HG03045 (cell line): ENCODE measurements around the gene TMEM255B.

Experiments used
- ATAC-seq: cut with Tn5 transposase; IDR thresholded peaks from one replicate; pipeline ENCODE4 v1.9.1; 2021; ENCODE audit warnings: mild to moderate bottlenecking, moderate library complexity; ENCODE audit not compliant: unreplicated experiment

The TMEM255B gene

DNA sequence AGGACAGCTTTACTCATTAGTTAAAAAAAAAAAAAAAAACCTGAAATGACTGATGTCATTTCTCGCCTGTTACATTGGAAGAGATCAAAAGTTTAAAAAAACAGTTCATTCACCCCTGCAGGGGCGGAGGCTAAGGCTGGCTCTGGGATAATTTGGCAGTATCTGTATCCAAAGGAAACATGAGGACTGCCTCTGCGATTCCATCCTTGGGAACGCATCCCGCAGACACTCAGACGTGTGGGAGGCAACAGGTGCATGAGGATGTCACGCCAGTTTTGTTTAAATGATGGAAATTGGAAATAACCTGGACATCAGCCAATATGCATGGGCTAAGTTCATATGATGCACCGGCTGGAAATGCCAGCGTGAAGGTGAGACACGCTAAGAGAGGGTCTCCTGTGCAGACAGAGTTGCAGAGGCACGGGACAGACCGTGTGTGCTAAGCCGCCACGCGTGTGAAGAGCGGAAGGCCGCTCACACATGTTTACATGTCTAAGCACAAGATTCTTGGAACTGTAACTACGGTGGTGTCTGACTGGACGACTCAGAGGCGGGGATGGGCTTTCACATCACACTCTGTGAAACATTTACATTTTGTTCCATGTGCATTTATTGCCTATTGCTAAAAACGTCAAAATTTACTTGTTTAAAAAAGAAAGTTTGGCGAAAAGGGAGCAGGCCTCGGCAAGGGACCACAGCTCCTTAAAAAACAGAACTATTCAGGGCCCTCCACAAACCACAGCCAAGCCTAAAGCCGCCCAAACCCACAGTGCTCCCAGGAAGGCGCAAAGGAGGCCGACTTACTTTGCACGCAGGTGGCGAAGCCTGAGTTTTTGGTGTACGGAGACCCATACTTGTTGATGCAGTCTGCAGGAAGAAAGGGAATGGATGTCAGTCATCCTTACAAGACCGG lies 87.0 kb downstream of the TMEM255B start:
- no peak for ATAC-seq

DNA sequence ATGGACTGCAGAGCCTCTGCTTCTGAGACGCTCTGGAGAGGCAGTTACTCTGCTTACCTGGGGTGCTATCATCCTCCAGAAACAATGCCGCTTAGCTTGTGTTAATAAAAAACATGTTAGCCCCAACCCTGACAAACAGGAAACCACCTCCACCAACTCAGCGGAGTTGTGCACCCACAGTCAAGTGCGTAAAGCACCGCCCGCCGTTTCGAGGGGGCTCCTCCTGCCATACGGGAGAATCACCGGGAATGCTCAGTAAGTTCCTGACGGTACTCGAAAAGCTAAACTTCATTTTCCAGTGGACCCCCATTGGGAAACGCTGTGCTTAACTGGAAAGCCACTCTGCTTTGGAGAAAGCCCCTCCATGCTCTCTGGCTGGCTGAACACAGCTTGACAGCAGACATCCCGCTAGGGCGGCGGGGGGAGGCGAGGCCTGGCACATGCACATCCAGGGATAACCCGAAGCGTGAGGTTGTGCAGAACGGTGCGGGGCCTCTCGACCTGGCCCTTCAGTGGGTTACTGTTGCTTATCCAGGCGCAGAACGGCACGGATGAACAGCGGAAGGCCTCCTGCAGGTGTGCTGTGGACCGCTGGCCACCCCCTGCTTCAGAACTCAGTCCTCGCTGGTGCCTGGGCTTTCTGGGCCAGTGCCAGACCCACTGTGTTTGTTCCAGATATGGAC lies 87.8 kb downstream of the TMEM255B start:
- no peak for ATAC-seq

DNA sequence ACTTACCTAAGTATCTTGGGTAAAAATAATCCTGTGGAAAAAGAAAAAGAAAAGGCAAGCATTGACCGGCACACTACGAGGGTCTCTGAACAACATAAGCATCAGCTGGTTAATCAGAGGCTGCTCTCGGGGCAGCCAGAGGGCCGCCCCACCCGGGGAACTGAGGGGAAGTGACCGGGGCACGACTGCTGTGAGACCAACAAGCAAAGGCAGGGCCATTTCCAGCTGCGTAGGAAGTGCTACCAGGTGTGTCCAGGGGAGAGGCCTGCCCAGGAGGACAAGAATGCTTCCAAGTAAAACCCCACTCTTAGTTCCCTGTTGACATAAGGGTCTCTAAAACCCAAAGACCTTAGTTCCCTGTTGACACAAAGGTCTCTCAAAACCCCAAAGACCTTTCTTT lies 89.0 kb downstream of the TMEM255B start:
- no peak for ATAC-seq

DNA sequence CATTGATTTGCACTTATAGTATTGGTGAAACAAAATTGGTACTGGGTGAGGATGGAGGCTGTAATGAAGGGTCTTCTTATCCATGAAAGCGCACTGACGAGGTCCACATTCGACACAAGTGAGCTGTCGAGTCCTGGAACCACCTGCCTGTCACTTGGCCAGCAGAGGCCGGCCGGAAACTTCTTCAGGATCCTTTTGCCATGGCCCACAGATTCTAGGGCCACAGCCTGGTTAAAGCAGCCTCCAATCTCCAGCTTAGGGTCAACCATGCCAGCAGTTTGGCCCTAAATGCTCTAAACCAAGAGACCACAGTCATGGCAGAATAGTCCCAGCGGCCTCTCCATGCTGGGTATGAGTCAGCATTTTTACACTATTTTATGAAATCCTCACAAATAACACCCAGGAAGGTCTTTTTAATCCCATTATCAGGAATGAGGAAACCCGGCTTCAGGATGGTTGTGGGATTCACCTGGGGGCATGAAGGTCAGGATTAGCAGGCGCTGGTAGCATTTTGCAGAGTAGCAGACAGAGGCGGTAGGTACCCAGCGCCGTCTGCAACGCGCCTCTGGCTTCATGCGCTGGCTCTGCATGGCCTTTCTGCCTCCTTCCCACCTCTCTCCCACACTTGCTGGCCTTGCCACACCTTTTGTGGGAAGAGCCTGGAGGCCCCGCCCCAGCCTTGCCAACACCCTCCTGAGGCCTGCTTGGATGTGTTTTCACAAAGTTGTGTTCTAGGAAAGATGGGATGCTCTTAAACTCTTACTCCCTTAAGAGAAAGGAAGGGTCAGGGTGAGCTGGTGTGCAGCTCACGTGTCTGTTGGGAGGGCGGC lies 89.6 kb downstream of the TMEM255B start:
- no peak for ATAC-seq

DNA sequence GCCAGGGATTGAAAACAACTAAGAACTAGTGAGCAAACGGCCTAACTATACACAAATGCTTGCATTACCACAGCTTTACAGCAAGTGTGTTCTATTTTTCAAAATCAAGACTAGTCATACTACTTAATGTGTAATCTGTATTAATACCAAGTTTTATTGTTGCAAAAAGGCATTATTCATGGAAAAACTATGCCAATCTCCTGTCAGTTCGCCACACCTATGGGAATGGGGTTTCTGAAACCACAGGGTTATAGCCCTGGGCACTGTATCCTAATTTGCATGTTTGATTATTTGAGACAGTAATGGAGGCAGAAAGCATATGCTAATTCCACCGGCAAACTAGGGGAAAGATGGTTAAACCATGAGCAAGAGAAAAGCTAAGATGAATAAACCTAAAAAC lies 90.5 kb downstream of the TMEM255B start:
- no peak for ATAC-seq

DNA sequence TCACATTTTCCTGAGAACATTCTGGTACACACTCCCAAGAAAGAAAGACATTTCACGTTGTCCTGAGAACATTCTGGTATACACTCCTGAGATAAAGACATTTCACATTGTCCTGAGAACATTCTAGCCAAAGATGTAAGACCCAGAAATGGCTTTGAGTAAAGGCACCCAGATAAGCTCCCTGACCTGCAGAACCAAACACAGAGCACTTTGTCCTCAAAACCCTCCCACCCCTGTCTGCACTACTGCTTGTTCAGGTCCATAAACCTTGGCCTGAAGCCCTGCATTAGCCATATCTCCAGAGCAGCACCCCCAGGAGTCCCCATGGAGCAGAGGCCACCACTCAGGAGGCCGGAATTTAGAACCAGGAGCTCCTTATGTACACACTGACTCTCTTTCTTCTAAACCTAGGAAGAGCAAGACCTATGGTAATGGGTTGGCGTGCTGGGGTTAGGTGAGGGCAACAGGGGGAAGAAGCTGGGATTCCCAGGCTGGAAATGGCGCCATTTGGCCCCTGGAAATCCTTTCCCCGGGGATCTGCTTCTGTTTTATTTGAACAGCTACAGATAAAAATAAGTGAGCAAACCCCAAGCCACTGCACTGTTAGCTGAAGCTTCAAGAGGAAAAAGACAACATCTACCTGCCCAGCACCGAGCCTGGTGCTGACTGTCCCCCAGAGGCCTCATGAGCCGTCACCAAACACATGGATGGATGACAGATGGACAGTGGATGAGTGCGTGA lies 91.1 kb downstream of the TMEM255B start:
- ATAC-seq = no peak

DNA sequence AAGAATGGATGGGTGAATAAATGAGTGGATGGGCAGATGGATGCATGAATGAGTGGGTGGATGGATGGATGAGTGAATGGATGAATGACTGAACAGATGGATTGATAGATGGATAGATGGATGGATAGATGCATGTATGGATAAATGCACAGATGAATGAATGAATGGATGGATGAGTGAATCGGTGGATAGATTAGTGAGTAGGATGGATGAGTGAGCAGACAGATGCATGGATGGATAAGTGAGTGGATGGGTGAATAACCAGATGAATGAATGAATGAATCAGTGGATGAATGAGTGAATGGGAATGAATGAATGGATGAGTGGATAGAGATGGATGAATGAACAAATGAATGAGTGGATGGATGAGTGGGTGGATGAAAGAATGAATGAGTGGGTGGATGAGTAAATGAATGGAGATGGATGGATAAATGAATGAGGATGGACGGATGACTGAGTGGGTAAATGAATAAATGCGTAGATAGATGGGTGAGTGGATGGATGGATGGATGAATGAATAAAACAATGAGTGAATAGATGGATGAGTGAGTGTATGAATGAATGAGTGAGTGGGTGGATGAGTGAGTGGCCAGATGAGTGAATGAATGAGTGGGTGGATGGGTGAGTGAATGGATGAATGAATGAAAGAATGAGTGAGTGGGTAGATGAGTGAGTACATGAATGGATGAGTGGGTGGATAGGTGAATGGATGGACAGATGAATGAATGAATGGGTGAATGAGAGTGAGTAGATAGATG lies 91.9 kb downstream of the TMEM255B start:
- no peak for ATAC-seq

DNA sequence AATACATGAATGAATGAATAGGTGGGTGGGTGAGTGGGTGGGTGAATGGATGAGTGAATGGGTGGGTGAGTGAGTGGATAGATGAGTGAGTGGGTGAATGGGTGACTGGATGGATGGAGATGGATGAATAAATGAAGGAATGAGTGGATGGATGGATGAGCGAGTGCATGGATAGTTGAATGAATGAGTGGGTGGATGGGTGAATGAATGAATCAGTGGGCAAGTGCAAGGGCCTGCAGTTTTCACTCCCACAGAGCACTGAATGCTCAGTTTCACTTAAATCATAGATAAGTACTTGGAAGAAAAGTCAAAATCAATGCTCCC lies 92.4 kb downstream of the TMEM255B start:
- ATAC-seq = no peak

DNA sequence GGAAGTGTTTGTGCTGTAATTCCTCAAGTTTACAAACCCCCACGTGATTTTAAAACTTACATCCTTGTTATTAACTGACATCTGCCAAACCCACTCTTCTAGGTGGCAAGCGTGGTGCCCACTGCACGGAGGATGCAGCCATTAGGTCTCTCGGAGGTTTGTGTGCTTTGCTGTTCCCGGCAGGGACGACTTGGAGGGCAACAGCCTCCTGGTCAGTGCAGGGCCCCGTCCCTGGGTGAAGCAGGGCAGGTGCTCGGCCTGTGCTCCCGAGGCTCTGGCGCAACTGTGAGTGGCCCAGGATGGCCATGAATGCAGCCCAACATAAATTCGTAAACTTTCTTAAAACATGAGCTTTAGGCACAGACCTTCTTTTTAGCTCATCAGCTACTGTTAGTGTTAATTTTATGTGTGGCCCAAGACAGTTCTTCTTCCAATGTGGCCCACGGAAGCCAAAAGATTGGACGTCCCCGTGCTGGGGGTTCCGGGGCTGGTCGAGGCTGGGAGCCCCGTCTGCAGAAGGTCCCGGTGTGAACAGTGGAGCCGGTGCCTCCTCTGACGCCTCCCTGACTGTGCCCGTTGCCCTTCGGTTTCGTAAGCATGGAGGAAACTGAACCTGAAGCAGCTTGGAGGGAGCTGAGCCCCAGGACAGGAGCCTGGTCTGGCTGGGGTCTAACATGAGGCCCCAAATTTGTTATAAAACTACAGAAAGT lies 93.0 kb downstream of the TMEM255B start:
- ATAC-seq = no peak

DNA sequence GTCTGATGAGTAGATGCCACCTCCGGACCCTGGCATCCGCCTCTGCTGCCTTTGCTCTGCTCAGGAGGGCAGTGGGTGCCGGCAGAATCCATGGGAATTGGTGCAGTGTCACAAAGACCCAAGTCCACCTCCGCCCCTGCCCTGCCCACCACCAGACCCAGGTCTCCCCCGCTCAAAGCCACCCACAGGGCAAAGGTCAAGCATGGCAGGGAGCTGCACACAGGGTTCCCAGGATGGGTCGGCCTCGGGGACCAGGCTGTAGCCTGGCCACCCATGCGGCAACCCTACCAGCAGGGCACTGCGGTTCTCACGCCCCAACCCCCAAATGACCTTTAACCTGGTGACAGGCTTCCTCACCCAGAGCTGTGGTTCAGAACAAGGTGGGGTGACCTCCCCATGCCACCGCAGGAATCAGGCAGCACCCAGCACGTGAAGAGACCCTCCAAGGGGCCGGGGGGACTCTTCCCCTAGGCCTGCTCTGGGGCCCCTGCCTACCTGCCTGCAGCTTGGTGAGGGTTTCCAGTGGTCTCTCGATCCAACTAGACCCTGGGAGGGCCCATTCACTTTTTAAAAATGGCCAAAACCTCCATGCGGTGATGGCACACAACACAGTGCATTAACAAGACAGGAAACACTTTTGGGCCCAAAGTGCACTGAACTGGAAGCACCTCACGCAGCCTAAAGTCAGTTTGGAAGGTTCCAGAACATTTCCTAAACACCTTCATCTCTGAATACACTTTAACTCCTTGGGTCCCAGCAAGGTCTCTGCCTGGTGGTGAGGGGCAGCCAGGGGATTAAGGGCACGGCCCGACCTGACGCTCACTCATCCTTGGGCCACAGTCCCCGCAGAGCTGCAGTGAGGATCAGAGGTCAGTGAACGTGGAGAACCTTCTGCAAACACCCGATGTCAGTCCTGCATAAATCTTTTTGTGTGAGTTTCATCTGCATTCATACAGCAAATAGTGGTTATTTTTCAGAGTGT lies 93.8 kb downstream of the TMEM255B start:
- ATAC-seq = no peak

DNA sequence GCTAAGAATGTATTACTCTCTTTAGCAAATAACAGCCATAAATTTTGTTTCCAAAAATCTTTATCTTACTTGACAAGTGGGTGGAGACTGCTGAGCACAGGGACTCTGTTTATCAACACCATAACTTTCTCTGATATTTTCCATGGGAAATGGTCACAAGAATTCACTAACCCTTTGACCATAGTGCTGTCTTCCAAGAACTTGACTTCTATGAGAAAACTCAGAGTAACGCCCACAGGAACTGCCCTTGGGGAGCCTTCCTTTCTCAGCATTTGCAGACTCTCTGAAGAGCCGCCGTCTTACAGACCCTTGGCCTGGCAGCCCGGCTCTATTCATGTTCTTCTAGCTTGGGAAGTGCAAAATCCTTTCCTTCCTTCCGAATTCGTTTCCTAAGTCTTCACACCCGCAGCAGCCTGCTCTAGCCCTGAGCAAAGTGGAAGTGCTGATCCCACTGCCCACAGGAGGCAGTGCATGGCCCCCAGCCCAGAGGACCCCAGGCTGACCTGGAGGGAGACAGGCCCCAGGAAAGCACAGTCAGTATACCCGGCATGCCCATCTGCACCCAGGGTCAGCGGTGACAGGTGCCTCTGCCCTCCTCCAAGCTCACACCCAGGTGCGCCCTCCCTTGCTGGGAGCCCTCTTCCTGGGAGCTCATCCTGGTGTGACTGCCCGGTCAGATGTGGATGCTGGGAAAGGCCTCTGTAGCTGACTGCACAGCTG lies 94.7 kb downstream of the TMEM255B start:
- ATAC-seq = no peak

DNA sequence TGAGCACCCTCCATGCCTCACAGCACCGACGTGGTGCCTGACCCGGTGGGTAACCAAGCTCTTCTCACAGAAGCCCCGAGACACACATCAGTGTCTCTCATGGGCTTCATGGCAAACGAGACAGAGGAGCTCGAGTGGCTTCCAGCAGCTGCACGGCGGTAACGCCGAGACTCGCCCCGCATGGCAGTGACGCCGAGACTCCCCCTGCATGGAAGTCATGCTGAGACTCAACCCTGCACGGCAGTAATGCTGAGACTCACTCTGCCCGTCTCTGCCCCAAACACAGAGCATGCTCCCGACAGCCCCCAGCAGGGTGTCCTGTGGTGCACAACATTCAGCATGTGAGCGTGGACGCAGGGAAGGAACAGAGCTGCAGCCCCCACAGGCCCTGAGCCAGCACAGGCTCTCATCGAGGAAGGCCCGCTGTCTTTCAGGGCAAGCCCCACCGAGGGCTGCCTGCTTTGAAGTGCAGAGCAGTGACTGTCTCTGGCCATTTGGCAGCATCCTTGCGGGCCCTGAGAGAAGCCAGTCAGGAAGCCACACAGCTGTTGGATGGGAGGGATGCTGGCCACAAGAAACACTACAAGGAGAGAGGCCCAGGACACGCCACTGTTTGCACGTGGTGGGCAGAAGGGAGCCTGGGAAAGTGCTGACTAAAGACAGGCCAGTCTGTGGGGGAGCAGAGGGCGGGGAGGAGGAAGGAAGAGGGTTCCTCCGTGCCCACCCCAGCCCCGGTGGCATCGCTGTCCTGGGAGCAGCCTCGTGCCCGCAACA lies 95.4 kb downstream of the TMEM255B start:
- ATAC-seq = no peak

DNA sequence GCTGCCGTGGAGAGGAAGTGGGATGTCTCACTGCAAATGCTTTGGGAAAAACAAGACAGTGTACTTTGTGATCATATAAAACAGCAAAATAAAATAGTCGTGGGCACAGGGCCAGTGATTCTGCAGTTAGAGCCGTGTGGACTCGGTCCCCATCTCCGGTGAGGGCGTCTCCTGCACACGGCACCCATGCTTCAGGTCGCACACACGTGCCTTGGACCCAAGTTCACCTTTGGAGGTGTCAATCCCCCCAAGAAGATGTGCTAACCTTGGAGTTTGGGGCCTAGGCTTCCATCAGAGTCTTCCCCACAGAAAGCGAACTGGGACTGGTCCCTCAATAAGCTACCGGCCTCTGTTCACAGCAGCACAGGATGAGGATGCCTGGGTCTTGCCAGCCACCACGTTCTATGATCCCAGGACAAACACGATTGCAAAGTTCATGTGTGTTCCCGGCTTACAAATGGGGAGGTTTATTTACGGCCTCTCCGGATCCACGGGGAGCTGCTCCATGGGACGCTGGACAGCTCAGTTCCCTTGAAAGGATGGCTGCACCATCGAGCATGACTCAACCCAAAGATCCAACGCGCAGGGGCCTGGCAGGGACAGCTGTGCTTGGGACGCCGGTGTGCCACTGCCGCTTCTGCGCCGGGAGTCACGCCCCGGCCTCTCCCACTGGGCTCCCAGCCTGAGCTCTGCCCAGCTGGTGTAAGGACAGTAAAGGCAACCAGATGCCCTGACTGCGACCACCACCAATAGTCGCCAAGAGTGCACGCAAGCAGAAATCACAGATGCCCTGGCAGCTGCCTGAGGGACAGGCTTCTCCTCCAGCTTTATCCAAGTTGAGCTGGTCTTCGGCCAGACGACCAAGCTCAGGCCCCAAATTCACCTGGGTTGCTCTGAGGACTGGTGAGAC lies 96.2 kb downstream of the TMEM255B start:
- ATAC-seq = no peak

DNA sequence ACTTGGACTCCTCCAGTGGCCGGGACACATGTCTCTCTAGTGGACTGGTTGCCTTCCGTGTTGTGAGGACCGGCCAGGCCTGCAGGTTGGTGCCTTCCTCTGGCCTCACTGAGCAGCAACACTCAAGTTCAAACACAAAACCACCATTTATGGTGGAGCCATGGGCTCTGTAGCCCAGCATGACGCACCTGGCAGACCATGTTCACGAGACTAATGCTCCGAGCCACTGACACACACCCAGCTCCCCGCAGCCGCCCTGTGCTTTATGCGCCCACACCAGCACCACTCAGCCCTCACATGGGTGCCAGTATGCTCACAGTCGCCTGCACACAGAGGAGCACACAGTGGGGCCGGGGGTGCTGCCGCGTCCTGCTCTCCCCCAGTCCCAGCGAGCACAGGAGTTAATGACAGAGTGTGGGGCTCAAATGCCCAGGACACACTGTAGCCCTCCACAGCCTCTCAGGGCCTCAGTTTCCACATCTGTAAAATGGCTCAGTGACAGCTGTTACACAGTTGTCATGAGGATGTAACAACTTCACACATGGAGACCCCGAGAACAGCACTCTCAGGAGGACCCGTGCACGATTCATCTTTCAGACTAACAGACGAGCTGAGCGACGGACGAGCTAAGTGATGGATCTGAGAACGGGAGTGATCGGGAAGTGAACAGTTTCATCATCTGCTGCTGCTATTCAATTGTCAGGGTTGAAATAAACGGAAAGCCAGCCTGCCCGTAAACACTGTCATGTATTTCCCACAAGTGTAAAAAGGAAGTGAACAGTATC lies 97.1 kb downstream of the TMEM255B start:
- ATAC-seq = no peak

DNA sequence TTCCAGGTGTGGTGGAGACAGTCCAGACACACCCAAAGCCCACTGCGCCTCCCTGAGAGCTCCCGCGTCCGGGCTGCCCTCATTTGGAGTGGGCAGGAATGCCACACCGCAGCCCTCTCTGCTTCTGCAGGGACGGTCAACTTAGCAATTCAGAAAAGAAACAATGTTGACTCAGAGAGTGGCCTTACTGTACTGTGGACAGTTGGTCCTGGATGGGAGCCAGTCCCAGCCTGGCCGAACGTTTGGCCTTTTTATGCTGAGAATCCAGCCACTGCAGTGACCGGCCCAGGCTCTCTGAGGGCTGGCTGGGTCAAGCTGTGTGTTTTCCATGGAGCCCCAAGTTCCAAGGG lies 97.7 kb downstream of the TMEM255B start:
- no peak for ATAC-seq
